GM08714 (cell line): ENCODE data around the gene PRRG1.
"Not testable (repeated sequence)": the region's sequence is repeated elsewhere in the genome, so short reads cannot be mapped to it uniquely, and the experiment has no call there.

Experiments used
- H3K4me3 ChIP-seq: fragments of 200-500 bp; sonication (Bioruptor generic); 2 replicates; pipeline ENCODE4 v1.5.1; 2014; ENCODE audit warnings: mild to moderate bottlenecking, low read length, inconsistent platforms
- ZNF274 ChIP-seq: IDR thresholded peaks from 2 replicates; pipeline ENCODE4 v1.6.1; 2012; ENCODE audit warnings: mild to moderate bottlenecking, low read depth, low read length

The PRRG1 gene

DNA sequence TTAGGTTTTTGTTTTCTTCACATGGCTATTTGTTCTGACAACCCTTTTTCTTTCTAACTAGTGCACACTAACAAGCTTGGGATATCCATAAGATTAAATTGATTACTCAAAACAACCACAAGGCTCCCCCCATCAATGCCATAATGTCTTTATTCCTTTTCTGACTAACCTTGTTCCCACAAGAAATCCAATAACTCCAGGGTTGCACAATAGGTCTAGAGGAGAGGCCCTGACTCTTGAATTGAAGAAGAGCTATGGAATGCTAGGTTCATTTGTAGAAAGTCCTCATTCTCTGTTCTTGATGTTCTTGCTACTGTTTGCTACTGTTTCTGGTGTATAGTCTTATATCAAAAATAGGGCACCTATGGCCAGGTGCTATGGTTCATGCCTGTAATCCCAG lies 71.0 kb downstream of the PRRG1 start:
- TF ChIP-seq ZNF274: no peak
- no peak overlapping the region for H3K4me3 ChIP-seq

DNA sequence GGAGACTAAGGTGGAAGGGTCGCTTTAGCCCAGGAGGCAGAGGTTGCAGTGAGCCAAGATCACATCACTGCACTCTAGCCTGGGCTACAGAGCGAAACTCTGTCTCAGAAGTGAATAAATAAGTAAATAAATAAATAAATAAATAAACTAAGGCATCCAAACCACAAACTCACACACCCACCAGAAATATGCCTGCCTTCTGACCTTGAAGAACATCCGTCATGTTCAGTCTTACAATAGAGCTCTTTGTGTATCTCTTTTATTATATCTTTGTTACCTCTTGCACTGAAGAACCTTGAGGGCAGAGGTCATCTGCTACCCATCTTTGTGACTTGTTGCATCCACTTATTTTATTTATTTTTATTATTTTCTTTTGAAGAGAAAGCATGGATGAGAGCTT lies 71.6 kb downstream of the PRRG1 start:
- no peak overlapping the region for H3K4me3 ChIP-seq
- no peak for TF ChIP-seq ZNF274

DNA sequence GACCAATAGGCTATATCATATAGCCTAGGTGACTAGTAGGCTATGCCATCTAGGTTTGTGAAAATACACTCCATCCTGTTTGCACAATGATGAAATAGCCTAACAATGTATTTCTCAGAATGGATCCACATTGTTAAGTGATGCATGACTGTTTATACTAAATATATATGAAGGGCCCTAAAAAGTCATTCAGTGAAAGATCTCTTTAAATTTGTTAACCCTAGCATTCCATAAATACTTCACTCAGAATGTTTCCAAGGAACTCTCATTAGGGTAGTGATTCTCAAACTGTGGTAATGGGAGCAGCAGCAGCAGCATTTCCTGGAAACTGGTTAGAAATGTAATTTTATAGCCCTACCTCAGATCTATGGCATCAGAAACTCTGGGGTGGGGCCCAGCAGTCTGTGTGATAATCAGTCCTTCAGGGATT lies 74.9 kb downstream of the PRRG1 start:
- TF ChIP-seq ZNF274: no peak
- H3K4me3 ChIP-seq: no peak overlapping the region

DNA sequence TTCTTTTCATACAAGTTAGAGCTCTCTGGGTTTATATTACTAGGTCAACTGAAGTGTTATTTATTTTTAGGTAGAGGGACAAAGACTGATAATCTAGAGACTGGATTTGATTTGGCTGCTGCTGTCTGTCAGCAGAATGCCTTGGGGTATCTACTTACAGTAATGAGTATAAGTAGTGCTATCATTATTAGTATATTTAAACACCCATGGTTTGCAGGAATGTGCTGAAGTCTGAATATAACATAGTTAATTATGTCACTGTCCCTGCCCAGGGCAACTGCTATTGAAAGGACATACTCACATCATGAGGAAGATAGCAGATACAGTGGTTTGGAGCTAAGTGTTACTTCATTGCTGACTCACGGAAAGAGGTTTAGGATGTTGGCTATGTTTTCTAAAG lies 76.2 kb downstream of the PRRG1 start:
- H3K4me3 ChIP-seq: no peak overlapping the region
- no peak for TF ChIP-seq ZNF274

DNA sequence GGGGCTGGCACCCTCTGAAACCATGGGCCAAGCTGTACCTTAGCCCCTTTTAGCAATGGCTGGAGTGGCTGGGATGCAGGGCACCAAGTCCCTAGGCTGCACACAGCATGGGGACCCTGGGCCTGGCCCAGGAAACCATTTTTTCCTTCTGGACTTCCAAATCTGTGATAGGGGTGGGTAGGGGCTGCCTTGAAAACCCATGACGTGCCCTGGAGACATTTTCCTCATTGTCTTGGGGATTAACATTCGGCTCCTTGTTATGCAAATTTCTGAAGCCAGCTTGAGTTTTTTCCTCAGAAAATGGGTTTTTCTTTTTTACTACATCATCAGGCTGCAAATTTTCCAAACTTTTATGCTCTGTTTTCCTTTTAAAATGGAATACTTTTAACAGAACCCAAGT lies 79.8 kb downstream of the PRRG1 start:
- H3K4me3 ChIP-seq: not testable (repeated sequence)

DNA sequence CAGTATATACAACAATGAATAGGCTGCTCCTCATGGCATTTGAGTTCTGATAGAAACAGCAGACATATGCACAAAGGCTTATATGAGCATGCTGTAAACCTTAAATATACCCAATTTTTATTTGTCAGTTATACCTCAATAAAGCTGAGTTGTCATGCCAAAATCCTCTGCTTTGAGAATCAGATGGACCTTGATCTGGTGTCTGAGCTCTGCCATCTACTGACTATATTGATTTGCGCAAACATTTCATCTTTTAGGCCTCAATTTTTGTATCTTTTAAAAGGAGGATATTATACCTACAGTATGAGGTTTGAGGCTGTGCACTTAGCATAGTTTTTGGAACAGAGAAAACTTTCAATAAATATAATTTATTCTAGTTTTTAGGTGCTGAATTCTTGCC lies 85.2 kb downstream of the PRRG1 start:
- TF ChIP-seq ZNF274: no peak
- no peak overlapping the region for H3K4me3 ChIP-seq

DNA sequence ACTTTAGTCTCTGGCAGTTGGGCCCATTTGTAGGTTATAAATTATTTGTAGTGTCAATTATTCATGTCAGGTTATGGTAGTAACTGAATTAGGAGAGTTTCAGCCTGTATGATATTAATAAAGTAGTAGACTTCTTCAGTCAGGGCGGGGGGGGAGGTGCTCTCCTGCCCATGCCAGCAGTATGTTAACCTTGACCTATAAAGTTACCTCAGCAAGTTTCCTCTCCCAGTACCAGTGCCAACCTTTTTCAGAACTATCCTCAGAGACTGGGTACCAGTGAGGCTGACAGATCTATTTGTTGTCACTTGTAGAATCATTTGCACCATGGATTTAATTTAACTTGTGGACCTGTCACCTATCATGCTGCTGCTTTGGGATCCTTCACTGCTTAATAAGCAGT lies 88.0 kb downstream of the PRRG1 start:
- no peak overlapping the region for H3K4me3 ChIP-seq
- no peak for TF ChIP-seq ZNF274

DNA sequence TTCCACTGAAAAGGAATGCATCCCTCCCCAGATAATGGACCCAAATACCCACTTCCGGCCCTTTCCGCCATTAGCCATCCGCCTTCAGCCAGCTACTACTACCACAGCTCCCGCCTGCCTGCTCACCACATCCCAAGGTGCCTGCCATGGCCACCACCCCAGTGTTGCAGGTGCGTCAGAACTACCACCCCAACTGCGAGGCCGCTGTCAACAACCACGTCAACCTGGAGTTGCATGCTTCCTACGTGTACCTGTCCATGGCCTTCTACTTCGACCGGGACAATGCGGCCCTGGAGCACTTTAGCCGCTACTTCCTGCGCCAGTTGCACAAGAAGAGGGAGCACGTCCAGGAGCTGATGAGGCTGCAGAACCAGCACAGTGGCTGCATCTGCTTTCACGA lies 92.2 kb downstream of the PRRG1 start:
- no peak for TF ChIP-seq ZNF274

DNA sequence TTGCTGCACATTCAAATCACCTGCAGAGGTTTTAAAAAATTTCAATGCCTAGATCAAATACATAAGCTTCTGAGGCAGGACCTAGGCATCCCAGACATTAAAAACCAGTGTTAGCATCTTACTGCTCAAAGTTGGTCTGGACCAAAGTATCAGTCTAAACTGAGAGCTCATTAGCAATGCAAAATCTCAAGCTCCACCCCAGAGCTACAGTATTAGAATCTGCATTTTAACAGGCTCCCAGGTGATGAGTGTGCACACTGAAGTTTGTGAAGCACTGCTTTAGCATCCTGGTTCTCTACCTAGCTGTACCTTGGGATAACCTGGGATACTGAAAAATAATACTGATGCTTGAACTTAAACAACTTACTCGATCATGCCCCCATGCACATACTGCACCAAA lies 96.0 kb downstream of the PRRG1 start:
- no peak for TF ChIP-seq ZNF274
- no peak overlapping the region for H3K4me3 ChIP-seq

More for the DNA sequence above, 92.2 kb downstream of the PRRG1 start:
- no peak overlapping the region for H3K4me3 ChIP-seq

DNA sequence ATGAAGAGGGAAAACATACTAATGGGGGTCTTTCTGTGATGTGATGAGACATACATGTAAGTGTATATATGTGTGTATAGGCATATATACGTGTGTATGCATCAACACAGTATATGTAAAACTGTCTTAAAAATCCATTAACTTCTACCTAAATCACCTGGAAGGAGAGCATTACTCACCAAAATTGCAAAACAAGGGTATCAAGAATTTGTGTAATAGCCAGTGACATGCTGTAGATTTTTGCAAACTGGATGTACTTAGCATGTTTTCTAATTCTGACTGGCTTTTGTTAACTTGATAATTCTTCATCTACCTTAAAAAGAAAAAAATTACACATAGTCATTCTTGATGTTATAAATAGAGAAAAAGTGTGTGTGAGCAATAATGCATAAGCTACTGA lies 104.7 kb downstream of the PRRG1 start:
- no peak for TF ChIP-seq ZNF274
- H3K4me3 ChIP-seq: no peak overlapping the region

DNA sequence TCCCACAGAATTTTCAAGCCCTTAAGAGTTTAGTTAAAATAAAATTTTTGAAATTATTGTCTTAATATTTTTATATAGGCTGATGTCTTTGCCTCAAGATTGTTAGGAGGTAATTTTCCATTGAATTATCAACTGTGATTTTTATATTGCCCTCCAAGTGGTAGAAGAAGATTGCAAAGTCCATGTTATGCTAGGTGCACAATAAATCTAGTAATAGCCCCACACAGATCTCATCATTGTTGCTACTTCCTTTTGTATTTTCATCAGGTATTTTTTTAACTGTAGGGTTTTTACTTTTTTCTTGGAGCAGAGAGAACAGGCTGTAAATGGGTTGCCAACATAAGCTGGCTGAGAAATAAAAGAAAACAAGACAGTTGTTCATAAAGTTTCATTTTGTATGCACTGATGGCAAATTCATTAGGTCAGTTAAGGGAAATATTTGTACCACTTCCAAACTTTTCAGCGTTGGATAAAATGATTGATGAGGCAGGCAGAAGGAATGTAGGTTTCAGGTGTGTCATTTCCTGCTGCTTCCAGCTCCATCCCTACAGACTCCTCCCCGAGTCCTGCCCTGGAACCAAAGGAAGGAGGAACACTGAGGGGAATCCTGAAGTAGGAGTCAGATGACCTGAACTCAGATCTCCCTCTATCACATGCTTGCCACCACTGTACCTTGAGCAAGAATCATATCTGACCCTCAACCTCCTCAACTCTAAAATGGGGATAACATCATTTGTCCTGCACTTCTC lies 105.5 kb downstream of the PRRG1 start:
- TF ChIP-seq ZNF274: no peak
- no peak overlapping the region for H3K4me3 ChIP-seq

DNA sequence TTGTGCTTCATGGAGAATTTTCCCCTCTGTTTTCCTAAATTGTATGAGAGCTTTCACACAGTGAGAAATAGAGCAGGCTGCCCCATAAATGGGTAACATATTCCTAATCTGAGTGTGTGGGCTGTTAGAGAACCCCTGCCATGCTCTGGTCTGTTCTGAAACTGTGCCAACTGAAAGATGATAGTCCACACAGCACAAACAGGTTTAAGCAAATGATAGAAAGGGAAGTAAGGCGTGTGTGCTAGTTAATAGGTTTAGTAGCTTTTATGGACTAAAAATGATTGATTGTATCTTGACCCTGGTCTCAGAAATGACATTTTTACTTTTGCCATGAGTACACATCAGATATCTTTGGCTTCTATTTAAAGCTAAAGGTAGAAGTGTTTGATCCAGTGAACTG lies 106.2 kb downstream of the PRRG1 start:
- no peak for TF ChIP-seq ZNF274
- H3K4me3 ChIP-seq: no peak overlapping the region

DNA sequence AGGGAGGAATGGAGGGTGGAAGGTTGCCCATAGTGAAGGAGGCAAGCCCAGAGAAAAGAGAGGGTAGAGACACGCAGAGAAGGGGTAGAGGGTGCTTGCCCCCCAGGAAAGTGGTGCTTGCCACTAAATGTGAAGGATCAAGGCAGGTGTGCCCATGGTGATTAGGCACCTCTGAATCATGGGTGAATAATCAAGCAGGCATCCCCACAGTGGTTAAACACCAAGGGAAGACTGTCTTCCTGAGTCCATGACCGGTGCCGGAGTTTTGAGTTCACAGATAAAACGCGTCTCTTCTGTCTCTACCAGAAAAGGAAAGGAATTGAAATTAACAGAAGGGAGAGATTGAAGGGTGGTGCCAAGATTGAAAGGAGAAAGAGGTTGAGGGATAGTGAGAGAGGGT lies 111.1 kb downstream of the PRRG1 start:
- H3K4me3 ChIP-seq: not testable (repeated sequence)

DNA sequence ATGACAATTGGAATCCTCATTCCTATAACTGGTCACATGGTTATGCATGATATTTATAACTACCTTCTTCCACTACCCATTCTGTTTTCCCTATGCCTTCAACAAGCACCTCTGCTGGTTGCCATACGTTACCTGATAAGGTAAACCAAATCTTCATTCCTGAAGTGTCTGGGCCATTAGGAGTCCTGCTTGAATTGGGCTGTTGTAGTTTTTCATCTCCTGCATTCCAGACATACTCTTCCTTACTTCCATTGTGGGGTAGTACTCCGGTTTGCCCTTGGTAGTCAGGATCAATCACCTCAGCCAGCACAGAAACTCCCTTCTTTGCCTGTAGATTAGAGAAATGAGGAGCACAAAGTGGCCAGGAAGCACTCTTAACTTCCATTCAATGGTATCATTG lies 113.2 kb downstream of the PRRG1 start:
- no peak for TF ChIP-seq ZNF274

DNA sequence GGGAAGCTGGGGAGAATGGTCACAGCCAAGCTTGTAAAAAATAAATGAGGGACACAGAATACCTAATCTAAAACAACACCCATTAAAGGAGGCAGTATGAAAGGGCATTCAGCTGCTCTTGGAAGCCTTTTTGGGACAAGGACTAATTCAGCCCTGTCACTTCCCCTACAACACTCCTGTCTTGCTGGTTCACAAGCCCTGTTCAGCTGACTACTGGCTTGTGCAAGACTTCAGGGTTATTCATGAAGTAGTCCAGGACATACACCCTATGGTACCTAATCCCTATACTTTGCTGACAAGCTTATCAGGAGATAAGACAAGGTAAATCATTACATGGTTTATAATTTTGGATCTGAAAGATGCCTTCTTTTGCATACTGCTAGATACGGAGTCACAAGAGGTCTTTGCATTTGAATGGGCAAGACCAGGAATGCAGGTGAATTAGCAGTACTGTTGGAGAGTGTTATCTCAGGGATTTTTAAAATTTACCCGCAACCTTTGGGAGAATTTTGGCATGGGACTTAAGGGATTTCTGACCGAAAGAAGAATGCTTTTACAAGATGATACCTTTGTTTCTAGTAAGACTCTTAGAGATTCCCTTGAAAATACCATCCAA lies 119.1 kb downstream of the PRRG1 start:
- no peak for TF ChIP-seq ZNF274
- no peak overlapping the region for H3K4me3 ChIP-seq

More for the DNA sequence above, 113.2 kb downstream of the PRRG1 start:
- H3K4me3 ChIP-seq: no peak overlapping the region

DNA sequence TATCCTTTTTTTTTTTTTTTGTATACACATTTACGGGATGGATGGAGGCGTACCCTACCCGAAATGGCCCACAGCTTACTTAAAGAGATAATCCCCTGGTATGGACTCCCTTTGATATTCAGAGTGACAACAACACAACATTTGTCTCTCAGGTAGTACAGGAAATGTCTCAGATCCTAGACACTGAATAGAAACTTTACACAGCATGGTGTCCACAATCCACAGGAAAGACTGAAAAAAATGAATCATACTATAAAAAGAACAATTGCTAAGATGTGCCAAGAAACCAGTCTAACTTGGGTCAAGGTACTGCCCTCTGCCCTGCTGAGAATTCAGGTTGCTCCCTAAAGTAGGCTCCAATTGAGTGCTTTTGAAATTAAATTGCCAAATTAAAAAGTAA lies 121.5 kb downstream of the PRRG1 start:
- no peak for TF ChIP-seq ZNF274
- no peak overlapping the region for H3K4me3 ChIP-seq

DNA sequence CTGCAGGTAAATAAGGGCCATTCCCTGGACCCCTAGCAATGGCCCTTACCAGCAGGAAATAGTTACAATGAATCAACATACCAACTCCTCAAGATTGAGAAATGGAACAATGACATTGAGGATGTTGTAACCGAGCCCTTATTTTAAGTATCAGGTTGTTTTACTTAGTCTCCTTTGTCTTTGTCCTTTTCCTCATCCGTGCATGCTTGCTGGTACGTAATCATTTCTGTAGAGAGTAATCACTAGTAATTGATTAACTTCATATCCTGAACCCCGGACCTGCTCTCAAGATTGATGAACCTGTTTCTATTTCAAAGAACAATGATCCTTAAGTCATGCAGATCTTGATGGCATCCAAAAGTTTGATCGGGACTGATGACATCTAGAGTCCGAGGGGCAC lies 123.7 kb downstream of the PRRG1 start:
- H3K4me3 ChIP-seq: no peak overlapping the region
- no peak for TF ChIP-seq ZNF274
